DMS53 (cell line): ENCODE results near the gene ZNF750.

ENCODE experiments used
- DNase-seq: peaks from one replicate; lab custom pipeline; 2025; lab: John Stamatoyannopoulos, UW

ZNF750 gene

DNA sequence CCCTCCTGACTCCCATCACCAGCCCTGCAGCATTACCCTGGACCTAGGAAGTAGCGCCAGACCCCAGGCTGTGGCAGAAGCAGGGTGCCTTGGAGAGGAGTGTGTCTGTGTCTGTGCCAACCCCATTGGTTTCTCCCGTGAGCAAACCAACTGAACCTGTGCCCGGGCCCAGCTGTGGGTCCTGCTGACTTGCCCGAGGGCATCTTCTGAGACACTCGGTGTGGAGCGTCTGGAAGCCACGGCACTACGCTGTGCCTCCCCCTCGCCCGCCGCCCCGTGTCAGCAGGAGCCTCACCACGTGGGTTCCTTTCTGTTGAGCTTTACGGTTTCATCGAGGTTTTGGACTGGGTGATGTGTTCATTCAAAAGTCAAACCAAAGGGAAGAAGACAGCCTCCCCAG lies 27.8 kb downstream of the ZNF750 start:
- no peak for DNase-seq

DNA sequence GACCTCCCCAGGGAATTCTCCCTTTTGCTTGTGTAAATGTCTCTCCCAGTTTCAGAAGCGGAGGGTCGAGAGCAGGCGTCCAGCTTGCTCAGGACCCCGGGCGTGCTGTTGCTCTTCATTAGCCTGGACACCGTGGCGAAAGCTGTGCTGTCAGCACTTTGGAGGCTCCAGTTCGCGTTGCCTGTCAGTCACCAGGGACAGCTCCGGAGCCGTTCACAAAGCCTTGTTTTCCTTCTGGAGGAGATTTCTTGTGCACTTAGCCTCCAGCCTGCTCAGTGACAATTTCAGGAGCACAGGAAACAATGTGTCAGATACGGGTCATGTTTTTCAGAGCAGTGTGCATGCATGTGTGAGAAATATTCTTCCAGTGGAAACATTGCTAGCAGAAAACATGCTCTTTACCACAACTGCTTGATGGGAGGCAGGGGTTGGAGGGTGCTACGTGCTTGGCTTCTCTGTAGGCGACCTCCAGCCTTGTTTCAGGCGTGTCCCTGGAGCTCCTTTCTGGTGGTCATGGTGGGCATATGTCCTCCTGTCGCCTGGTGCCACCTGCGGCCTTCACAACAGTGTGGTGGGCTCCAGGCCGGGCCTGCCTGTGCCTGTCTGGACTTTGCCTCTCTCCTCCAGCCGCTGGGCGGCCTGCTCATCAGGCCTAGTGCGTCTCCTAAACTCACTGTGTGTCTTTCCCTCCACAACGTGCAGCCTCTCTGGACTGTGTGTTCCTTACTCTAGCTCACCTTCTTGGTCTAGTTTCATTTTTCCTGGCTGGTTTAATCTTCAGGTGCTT lies 29.0 kb downstream of the ZNF750 start:
- DNase-seq: no peak

GRCh38 chr17:82808921-82809905 lies 30.6 kb downstream of the ZNF750 start:
- DNase-seq: no peak

DNA sequence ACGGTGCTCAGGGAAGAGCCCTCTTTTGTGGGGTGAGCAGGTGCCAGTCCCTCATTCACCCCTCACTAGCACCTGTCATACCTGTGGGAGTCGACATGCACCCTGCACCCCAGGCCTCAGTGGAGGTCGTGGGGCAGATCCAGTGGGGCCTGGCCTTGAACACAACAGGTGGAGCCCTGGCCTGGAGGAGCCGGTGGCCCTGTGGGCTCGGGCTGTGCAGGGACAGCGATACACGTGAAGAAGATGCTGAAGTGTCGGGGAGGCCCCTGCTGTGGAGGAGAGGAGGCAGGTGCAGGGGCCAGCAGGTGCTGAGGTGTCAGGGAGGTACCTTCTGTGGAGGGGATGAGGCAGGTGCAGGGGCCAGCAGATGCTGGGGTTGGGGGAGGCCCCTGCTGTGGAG lies 31.8 kb downstream of the ZNF750 start:
- DNase-seq: no peak

GRCh38 chr17:82807562-82807961 lies 32.3 kb downstream of the ZNF750 start:
- no peak for DNase-seq

DNA sequence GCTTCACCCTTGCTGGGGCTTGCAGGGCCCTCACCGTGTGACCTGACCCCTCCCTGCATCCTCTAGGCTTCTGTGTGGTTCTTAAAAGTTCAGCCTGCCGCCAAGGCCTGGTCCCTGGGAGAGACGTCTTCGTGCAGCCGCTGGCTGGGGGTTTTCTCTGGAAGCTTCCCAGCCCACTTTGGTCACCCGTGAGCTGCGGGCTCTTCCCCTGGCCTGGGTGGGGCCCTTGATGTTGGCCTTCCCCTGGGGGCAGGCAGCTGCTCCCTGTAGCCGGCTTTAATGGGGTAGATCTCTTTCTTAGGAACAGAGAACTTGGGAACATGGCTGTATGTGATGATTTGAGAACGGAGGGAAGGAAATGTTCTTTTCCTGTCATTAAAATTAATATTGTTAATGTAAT lies 32.7 kb downstream of the ZNF750 start:
- DNase-seq: no peak

GRCh38 chr17:82806645-82807044 lies 33.2 kb downstream of the ZNF750 start:
- DNase-seq: no peak

GRCh38 chr17:82805823-82806222 lies 34.0 kb downstream of the ZNF750 start:
- no peak for DNase-seq

DNA sequence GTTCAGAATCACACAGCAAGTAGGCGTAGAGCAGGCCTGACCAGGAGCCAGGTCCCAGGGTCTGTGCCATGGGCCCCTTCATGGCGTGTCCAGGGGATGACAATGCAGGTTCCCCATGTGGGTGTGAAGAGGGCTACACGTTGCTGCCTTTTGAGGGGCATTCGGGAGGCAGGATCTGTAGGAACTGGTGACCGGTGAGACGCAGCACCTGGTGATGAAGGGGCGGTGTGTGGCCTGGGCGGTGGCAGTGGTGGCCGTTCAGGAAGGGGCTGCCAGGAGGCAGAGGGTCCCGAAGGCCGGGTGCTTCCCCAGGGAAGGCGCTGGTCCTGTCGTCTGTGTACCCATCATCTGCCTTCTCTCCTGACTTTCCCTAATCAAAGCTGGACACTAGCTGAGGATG lies 34.6 kb downstream of the ZNF750 start:
- DNase-seq: no peak

DNA sequence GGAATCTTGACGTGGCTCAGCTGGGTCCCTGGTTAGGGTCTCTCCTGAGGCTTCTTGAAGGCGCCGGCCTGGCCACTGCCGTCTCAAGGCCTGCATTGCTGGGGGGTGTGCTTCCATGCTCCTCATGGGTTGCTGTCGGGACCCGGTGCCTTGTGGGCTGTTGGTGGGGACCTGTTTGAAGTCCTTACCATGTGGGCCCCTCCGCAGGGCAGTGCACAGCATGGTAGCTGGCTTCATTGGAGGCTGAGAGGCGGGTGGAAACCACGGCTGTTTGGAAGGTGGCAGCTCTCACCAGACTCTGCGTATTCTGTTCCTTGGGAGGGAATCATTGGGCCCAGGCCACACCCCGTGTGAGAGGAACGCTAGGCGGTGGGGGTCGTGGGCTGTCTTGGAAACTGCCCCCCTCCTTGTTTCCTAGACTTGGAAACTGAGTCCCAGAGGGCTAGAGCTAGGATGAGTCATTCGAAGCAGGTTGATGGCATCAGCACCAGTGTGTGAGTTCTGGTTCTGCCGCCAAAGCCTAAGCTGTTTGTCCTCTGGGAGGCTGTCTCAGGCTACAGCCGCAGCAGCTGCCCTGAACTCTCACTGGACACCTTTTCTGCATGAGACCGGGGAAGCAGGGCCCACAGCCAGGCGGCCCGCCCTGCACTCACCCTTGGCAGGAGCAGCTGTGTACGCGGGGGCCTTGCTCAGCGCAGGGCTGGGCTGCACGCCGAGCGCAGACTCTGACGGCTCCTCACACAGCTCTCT lies 35.2 kb downstream of the ZNF750 start:
- DNase-seq: no peak

- no peak for DNase-seq
Observed at GRCh38 chr17:82803606-82804005, 36.2 kb downstream of the ZNF750 start.

GRCh38 chr17:82803185-82803584 lies 36.6 kb downstream of the ZNF750 start:
- DNase-seq: no peak

DNA sequence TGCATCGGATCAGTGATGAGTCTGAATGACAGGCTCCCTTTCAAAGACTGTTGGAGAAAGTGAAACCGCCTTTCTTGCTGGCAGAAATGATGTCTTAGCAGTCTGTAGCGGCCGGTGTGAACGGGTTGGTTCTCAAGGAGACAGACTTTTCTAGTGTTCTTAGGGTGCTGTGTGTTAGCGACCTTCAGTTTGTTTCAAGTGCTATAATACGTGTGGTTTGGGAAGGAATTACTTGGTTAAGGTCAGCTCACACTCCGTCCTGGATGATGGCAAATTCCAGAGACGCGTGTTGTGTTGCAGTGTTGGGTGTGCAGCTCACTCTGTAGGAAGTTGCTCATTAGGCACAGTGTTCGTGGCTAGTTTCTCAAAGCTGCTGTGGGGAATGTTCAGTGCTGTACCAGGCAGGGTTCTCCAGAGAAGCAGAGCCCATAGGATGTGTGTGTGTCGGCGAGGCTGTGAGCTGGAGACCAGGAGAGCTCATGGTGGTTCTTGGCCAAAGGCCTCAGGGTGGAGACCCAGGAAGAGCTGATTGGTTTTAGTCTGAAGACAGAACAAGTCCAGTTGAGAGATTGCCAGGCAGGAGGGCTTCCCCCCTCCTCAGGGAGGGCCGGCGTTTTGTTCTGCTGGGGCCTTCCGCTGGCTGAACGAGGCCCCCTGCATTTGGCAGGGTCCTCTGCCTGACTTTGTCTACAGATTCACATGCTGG lies 37.6 kb downstream of the ZNF750 start:
- no peak for DNase-seq

- no peak for DNase-seq
Observed at GRCh38 chr17:82801377-82801970, 38.3 kb downstream of the ZNF750 start.

- no peak for DNase-seq
Observed at GRCh38 chr17:82800885-82801284, 38.9 kb downstream of the ZNF750 start.

DNA sequence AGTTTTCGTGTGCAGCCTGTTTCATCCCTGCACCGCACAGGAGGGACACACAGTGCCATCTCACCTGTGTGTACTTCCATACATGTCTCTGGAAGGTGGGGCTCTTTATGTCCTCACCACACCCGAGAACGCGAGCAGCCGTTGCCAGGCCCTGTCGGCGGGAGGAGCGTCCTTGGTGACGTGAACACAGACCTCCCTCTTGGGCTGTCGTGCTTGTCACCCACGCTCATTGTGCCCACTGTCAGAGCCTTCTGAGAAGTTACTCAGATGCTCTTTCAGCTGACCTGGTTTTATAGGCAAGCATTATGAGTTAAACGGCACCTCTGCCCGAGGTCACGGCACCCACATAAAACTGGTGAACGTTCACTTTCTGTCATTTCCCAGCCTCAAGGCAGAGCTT lies 40.2 kb downstream of the ZNF750 start:
- no peak for DNase-seq

GRCh38 chr17:82798752-82799151 lies 41.1 kb downstream of the ZNF750 start:
- no peak for DNase-seq

GRCh38 chr17:82797061-82797460 lies 42.8 kb downstream of the ZNF750 start:
- no peak for DNase-seq

- DNase-seq: no peak
Observed at GRCh38 chr17:82795615-82796014, 44.2 kb downstream of the ZNF750 start.

- no peak for DNase-seq
Observed at GRCh38 chr17:82794781-82795482, 44.9 kb downstream of the ZNF750 start.
